WTC11 (cell line): ENCODE measurements around the gene IFT20.

ENCODE experiments used
- ATF1 ChIP-seq: sonication (generic); formaldehyde crosslinking; IDR thresholded peaks from 2 replicates; pipeline ENCODE4 v1.8.1; 2023; ENCODE audit warnings: mild to moderate bottlenecking, moderate library complexity, missing genetic modification reagents
- FOXJ3 ChIP-seq: sonication (generic); formaldehyde crosslinking; IDR thresholded peaks from 2 replicates; pipeline ENCODE4 v1.9.0; 2021; ENCODE audit warnings: missing genetic modification reagents, mild to moderate bottlenecking, borderline replicate concordance
- FOXK1 ChIP-seq: sonication (generic); formaldehyde crosslinking; IDR thresholded peaks from 2 replicates; pipeline ENCODE4 v1.8.0; 2022; ENCODE audit warnings: mild to moderate bottlenecking, moderate library complexity, missing genetic modification reagents
- HMGA2 ChIP-seq: fragments of 250-450 bp; sonication (Bioruptor Pico); IDR thresholded peaks from 2 replicates; pipeline ENCODE4 v1.4.0; 2021; ENCODE audit warnings: mild to moderate bottlenecking, moderate library complexity
- JUN ChIP-seq: sonication (generic); formaldehyde crosslinking; IDR thresholded peaks from 2 replicates; pipeline ENCODE4 v1.8.0; 2023; ENCODE audit warnings: mild to moderate bottlenecking, missing genetic modification reagents
- NFE2L1 ChIP-seq: sonication (generic); formaldehyde crosslinking; IDR thresholded peaks from 2 replicates; pipeline ENCODE4 v1.8.1; 2023; ENCODE audit warnings: missing genetic modification reagents
- NR2C2 ChIP-seq: sonication (generic); formaldehyde crosslinking; IDR thresholded peaks from 2 replicates; pipeline ENCODE4 v1.8.0; 2022; ENCODE audit warnings: mild to moderate bottlenecking, missing genetic modification reagents
- TEAD4 ChIP-seq: sonication (generic); formaldehyde crosslinking; IDR thresholded peaks from 2 replicates; pipeline ENCODE4 v1.8.0; 2022; ENCODE audit warnings: mild to moderate bottlenecking, missing genetic modification reagents
- ZNF121 ChIP-seq: sonication (generic); formaldehyde crosslinking; IDR thresholded peaks from 2 replicates; pipeline ENCODE4 v1.8.0; 2023; ENCODE audit warnings: missing genetic modification reagents
- TF ChIP-seq, protein P1 (sequence below): fragments of 200-600 bp; IDR thresholded peaks from 2 replicates; pipeline ENCODE4 v1.8.0; 2022; ENCODE audit warnings: antibody characterized with exemption
- TF ChIP-seq, protein P2 (sequence below): sonication (generic); formaldehyde crosslinking; conservative IDR thresholded peaks from 2 replicates; pipeline ENCODE4 v1.8.1; 2022; ENCODE audit warnings: mild to moderate bottlenecking, missing genetic modification reagents
- TF ChIP-seq, protein P3 (sequence below): sonication (generic); formaldehyde crosslinking; IDR thresholded peaks from 2 replicates; pipeline ENCODE4 v1.8.0; 2022; ENCODE audit warnings: missing genetic modification reagents
- TF ChIP-seq, protein P4 (sequence below): sonication (generic); formaldehyde crosslinking; IDR thresholded peaks from 2 replicates; pipeline ENCODE4 v1.8.1; 2022; ENCODE audit warnings: low read depth, missing genetic modification reagents, borderline replicate concordance
- TF ChIP-seq, protein P5 (sequence below): sonication (generic); formaldehyde crosslinking; IDR thresholded peaks from 2 replicates; pipeline ENCODE4 v1.8.0; 2022; ENCODE audit warnings: mild to moderate bottlenecking, missing genetic modification reagents

DNA sequence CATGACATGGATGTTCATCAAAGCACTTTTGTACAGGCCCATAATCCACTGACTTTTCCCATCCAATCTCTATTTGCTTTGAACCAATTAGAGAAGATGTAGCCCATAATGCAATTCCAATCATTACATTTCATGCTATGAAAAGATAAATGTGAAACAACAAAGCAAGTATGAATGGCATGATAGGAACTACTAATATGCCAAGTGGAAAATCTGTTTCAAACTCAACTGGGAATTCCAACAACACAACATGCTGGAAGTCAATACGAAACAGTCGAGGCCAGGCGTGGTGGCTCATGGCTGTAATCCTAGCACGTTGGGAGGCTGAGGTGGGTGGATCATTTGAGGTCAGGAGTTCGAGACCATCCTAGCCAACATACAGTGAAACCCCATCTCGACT, 55.9 kb downstream of the IFT20 start:
- TF ChIP-seq TEAD4 (CRISPR knock-in tag) (no peak), FOXK1 (CRISPR knock-in tag) (no peak), NFE2L1 (CRISPR knock-in tag) (no peak), JUN (CRISPR knock-in tag) (no peak), ZNF121 (CRISPR knock-in tag) (no peak), FOXJ3 (CRISPR knock-in tag) (no peak), HMGA2 (CRISPR knock-in tag) (no peak), NR2C2 (no peak), ATF1 (no peak)
- TF ChIP-seq, protein P1, sequence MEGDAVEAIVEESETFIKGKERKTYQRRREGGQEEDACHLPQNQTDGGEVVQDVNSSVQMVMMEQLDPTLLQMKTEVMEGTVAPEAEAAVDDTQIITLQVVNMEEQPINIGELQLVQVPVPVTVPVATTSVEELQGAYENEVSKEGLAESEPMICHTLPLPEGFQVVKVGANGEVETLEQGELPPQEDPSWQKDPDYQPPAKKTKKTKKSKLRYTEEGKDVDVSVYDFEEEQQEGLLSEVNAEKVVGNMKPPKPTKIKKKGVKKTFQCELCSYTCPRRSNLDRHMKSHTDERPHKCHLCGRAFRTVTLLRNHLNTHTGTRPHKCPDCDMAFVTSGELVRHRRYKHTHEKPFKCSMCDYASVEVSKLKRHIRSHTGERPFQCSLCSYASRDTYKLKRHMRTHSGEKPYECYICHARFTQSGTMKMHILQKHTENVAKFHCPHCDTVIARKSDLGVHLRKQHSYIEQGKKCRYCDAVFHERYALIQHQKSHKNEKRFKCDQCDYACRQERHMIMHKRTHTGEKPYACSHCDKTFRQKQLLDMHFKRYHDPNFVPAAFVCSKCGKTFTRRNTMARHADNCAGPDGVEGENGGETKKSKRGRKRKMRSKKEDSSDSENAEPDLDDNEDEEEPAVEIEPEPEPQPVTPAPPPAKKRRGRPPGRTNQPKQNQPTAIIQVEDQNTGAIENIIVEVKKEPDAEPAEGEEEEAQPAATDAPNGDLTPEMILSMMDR, result no peak
- TF ChIP-seq, protein P2, sequence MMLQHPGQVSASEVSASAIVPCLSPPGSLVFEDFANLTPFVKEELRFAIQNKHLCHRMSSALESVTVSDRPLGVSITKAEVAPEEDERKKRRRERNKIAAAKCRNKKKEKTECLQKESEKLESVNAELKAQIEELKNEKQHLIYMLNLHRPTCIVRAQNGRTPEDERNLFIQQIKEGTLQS, result no peak
- TF ChIP-seq, protein P3, sequence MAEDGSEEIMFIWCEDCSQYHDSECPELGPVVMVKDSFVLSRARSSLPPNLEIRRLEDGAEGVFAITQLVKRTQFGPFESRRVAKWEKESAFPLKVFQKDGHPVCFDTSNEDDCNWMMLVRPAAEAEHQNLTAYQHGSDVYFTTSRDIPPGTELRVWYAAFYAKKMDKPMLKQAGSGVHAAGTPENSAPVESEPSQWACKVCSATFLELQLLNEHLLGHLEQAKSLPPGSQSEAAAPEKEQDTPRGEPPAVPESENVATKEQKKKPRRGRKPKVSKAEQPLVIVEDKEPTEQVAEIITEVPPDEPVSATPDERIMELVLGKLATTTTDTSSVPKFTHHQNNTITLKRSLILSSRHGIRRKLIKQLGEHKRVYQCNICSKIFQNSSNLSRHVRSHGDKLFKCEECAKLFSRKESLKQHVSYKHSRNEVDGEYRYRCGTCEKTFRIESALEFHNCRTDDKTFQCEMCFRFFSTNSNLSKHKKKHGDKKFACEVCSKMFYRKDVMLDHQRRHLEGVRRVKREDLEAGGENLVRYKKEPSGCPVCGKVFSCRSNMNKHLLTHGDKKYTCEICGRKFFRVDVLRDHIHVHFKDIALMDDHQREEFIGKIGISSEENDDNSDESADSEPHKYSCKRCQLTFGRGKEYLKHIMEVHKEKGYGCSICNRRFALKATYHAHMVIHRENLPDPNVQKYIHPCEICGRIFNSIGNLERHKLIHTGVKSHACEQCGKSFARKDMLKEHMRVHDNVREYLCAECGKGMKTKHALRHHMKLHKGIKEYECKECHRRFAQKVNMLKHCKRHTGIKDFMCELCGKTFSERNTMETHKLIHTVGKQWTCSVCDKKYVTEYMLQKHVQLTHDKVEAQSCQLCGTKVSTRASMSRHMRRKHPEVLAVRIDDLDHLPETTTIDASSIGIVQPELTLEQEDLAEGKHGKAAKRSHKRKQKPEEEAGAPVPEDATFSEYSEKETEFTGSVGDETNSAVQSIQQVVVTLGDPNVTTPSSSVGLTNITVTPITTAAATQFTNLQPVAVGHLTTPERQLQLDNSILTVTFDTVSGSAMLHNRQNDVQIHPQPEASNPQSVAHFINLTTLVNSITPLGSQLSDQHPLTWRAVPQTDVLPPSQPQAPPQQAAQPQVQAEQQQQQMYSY, result no peak
- TF ChIP-seq, protein P4, sequence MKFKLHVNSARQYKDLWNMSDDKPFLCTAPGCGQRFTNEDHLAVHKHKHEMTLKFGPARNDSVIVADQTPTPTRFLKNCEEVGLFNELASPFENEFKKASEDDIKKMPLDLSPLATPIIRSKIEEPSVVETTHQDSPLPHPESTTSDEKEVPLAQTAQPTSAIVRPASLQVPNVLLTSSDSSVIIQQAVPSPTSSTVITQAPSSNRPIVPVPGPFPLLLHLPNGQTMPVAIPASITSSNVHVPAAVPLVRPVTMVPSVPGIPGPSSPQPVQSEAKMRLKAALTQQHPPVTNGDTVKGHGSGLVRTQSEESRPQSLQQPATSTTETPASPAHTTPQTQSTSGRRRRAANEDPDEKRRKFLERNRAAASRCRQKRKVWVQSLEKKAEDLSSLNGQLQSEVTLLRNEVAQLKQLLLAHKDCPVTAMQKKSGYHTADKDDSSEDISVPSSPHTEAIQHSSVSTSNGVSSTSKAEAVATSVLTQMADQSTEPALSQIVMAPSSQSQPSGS, result no peak
- TF ChIP-seq, protein P5, sequence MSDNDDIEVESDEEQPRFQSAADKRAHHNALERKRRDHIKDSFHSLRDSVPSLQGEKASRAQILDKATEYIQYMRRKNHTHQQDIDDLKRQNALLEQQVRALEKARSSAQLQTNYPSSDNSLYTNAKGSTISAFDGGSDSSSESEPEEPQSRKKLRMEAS (CRISPR knock-in tag), result no peak
